PFSK-1 (cell line): ENCODE results near the gene PNKD.

Source experiments
- POLR2AphosphoS5 ChIP-seq: IDR thresholded peaks from 2 replicates; pipeline ENCODE4 v1.6.1; 2012; ENCODE audit warnings: low read depth, mild to moderate bottlenecking, control low read depth, low read length, moderate library complexity
- SIN3A ChIP-seq: IDR thresholded peaks from 2 replicates; pipeline ENCODE4 v1.6.1; 2012; ENCODE audit warnings: mild to moderate bottlenecking, low read length, moderate library complexity, borderline replicate concordance; ENCODE audit not compliant: insufficient read depth
- TAF1 ChIP-seq: IDR thresholded peaks from 2 replicates; pipeline ENCODE4 v1.6.1; 2012; ENCODE audit warnings: low read length, control low read depth, borderline replicate concordance; ENCODE audit not compliant: insufficient read depth

DNA sequence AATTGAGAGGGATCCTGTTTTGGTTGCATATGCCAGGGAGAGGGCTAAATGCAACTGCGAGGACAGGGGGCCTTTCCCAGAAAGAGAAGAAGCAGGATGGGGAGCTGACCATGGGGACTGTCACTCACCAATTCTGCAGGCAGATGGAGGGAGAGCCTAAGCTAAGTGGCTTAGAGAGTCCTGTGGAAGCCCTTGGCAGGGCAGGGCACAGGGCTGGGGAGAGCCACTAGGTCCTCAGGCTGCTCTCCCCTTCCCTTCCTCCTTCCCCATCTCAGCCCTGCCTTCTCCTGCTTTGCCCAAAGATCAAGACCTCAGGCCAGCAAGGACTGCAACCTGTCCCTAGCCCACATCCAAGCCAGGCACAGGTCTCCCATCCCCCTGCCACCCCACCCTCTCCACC, 62.0 kb downstream of the PNKD start:
- TF ChIP-seq SIN3A (no peak), POLR2AphosphoS5 (no peak), TAF1 (no peak)
